Lower leg skin (tissue), 3 donors: Measurements from ENCODE around the gene NFIA.

ENCODE experiments used
- CTCF ChIP-seq, 3 donors: fragments of 450-650 bp; IDR thresholded peaks; one replicate each; pipeline ENCODE4 v1.5.1; 2016; ENCODE audit warnings: antibody characterized with exemption in 3 of 3, mild to moderate bottlenecking in 3 of 3, moderate library complexity in 2 of 3
- POLR2A ChIP-seq, 2 donors: fragments of 450-650 bp; IDR thresholded peaks; one replicate each; pipeline ENCODE4 v1.6.1; 2016 to 2017; ENCODE audit warnings: antibody characterized with exemption in 2 of 2, mild to moderate bottlenecking in 1 of 2, moderate library complexity in 1 of 2

GRCh38 chr1:61496501-61496900 lies 414.1 kb downstream of the NFIA start:
- TF ChIP-seq CTCF (IDR thresholded peaks at IDR 0.05) (no peak), POLR2A (IDR thresholded peaks at IDR 0.05) (no peak)
